ENCODE results near the gene ZMIZ1.

ZMIZ1 gene

GRCh38 chr10:79349766-79350406 lies 281.1 kb downstream of the ZMIZ1 start:
- POLR2A ChIA-PET: interaction anchor here (2.4 kb wide), 1 partner anchor 16 kb away, joined by 12 read pairs; no protein-coding TSS in a partner anchor
- H3K4me3 ChIP-seq (ENCODE audit: low read depth, low read length): no peak overlapping the region
- no peaks in the 10 kb centered on the region for H3K4me1 ChIP-seq (ENCODE audit: control insufficient read depth, insufficient read depth, low read length)
- CTCF ChIA-PET: no interaction called here
- no peak for TF ChIP-seq ZNF544 (tag by site-specific recombination; IDR thresholded peaks at IDR 0.05)
- TF ChIP-seq KLF10 (tag by site-specific recombination; IDR thresholded peaks at IDR 0.05): no peak
- TF ChIP-seq ZNF280D (tag by site-specific recombination; IDR thresholded peaks at IDR 0.05): no peak
- no peak for TF ChIP-seq AEBP2 (tag by site-specific recombination; IDR thresholded peaks at IDR 0.05; ENCODE audit: borderline replicate concordance)
- no peak for TF ChIP-seq ZEB2 (tag by site-specific recombination; IDR thresholded peaks at IDR 0.05)
- no peak for TF ChIP-seq ZNF747 (tag by site-specific recombination; IDR thresholded peaks at IDR 0.05)
- no peak for TF ChIP-seq CTCF (tag by site-specific recombination; IDR thresholded peaks at IDR 0.05)
- TF ChIP-seq SCRT1 (tag by site-specific recombination; IDR thresholded peaks at IDR 0.05; ENCODE audit: borderline replicate concordance): no peak
- no peak for TF ChIP-seq GLIS2 (tag by site-specific recombination; IDR thresholded peaks at IDR 0.05)
- TF ChIP-seq ZNF416 (tag by site-specific recombination; IDR thresholded peaks at IDR 0.05): no peak
- TF ChIP-seq ZBTB26 (tag by site-specific recombination; optimal IDR thresholded peaks at IDR 0.05): no peak
- TF ChIP-seq ZNF10 (tag by site-specific recombination; IDR thresholded peaks at IDR 0.05): no peak
- H3K36me3 ChIP-seq (ENCODE audit: control insufficient read depth in 2 of 2, insufficient read depth in 1 of 2, low read length in 2 of 2): peaks cover 2 to 66% of the 10 kb centered on the region in 2 experiments
- H3K9me3 ChIP-seq (ENCODE audit: control insufficient read depth, insufficient read depth, low read depth, low read length): no peaks in the 10 kb centered on the region
- no peak overlapping the region for H3K27ac ChIP-seq (ENCODE audit: extremely low read depth, low read depth, low read length)

GRCh38 chr10:79350407-79351154 lies 281.8 kb downstream of the ZMIZ1 start:
- Histone ChIP-seq H3K27ac (ENCODE audit: extremely low read depth, low read depth, low read length) (no peak overlapping the region), H3K4me3 (ENCODE audit: low read depth, low read length) (no peak overlapping the region), H3K36me3 (ENCODE audit: control insufficient read depth in 2 of 2, insufficient read depth in 1 of 2, low read length in 2 of 2) (peaks cover 7 to 73% of the 10 kb centered on the region in 2 experiments), H3K4me1 (ENCODE audit: control insufficient read depth, insufficient read depth, low read length) (no peaks in the 10 kb centered on the region), H3K9me3 (ENCODE audit: control insufficient read depth, insufficient read depth, low read depth, low read length) (no peaks in the 10 kb centered on the region)
- ChIA-PET POLR2A (interaction anchor here (1.4 kb wide), 1 partner anchor 10 kb away, joined by 5 read pairs; no protein-coding TSS in a partner anchor), CTCF (interaction anchor here (0.7 kb wide), 1 partner anchor 12 kb away, joined by 3 read pairs; no protein-coding TSS in a partner anchor)
- TF ChIP-seq ZNF184 (tag by site-specific recombination; IDR thresholded peaks at IDR 0.05): no peak
- TF ChIP-seq ZBTB49 (tag by site-specific recombination; IDR thresholded peaks at IDR 0.05; ENCODE audit: low read depth): no peak
- no peak for TF ChIP-seq ZNF639 (tag by site-specific recombination; IDR thresholded peaks at IDR 0.05)
- TF ChIP-seq OVOL3 (tag by site-specific recombination; IDR thresholded peaks at IDR 0.05): no peak
- peak; percentile 38; the same call in 1 of the 2 replicates for TF ChIP-seq SCRT2 (tag by site-specific recombination; IDR thresholded peaks at IDR 0.05)

Measured in HEK293 (cell line).